ENCODE data around the gene SDHC. TPM values are rescaled to one million over a fixed set of nuclear protein-coding genes. Genes with fewer than 3 reads are reported as not detected.
"Not testable (repeated sequence)": the region's sequence is repeated elsewhere in the genome, so short reads cannot be mapped to it uniquely, and the experiment has no call there.

The SDHC gene
- polyA plus RNA-seq, 1 of the 3 experiments (the other 2 are of a cell fraction) = 195 TPM

GRCh38 chr1:161389691-161390558, 75.7 kb downstream of the SDHC start (continued):
- TF ChIP-seq PBX3 (IDR thresholded peaks at IDR 0.05) (no peak), SMC3 (IDR thresholded peaks at IDR 0.05; ENCODE audit: low read depth, low read length) (no peak), GATA2 (CRISPR knock-in tag; IDR thresholded peaks at IDR 0.05) (no peak), FOXM1 (IDR thresholded peaks at IDR 0.05; ENCODE audit: low read depth) (no peak), MAX (IDR thresholded peaks at IDR 0.05; ENCODE audit: low read depth) (peak; percentile 93), GABPA (IDR thresholded peaks at IDR 0.05; ENCODE audit: low read depth) (peak; percentile 70), MXI1 (IDR thresholded peaks at IDR 0.05; ENCODE audit: low read depth, low read length) (peak; percentile 80), YY1 (IDR thresholded peaks at IDR 0.05; ENCODE audit: low read depth) (no peak), CHD2 (IDR thresholded peaks at IDR 0.05; ENCODE audit: low read length, partially characterized antibody) (peak; percentile 35), CTCF (IDR thresholded peaks at IDR 0.05) (no peak), ZBTB33 (IDR thresholded peaks at IDR 0.05; ENCODE audit: borderline replicate concordance, low read depth) (no peak)

- peaks cover 0 to 5% of the 10 kb centered on the region in 2 experiments; a peak in 2 of 4 replicates for H3K4me1 ChIP-seq (ENCODE audit: control insufficient read depth in 1 of 2, insufficient read depth in 2 of 2, low read depth in 1 of 2, low read length in 1 of 2)
- no peaks in the 10 kb centered on the region for H3K36me3 ChIP-seq (replicated peaks in 1 of 2; ENCODE audit: control insufficient read depth in 1 of 2, insufficient read depth in 2 of 2, low read length in 1 of 2)
- no peaks in the 10 kb centered on the region for H4K20me1 ChIP-seq (ENCODE audit: insufficient read depth)
- ChIA-PET CTCF (interaction anchor here (1.0 to 2.2 kb wide), 3 partner anchors 9 to 164 kb away, joined by 4 to 10 read pairs (median 5); partner anchors contain the start of gene TOMM40L), POLR2A (interaction anchor here (1.4 kb wide), 1 partner anchor 85 kb away, joined by 4 read pairs; no protein-coding TSS in a partner anchor)
- H2AFZ ChIP-seq (ENCODE audit: low read depth) = peak overlapping the region; percentile 93
- peak overlapping the region; percentile 66 to 77; a peak in 3 of 4 replicates for H3K27ac ChIP-seq (ENCODE audit: low read depth in 2 of 2, low read length in 1 of 2)
- H3K9ac ChIP-seq = peak overlapping the region; percentile 89
- H3K27me3 ChIP-seq (ENCODE audit: insufficient read depth) = no peaks in the 10 kb centered on the region
- H3K4me3 ChIP-seq (ENCODE audit: low read depth in 2 of 2, low read length in 1 of 2) = peak overlapping the region; percentile 66 to 79
- H3K79me2 ChIP-seq (ENCODE audit: insufficient read depth) = no peaks in the 10 kb centered on the region
- H3F3A ChIP-seq (replicated peaks; ENCODE audit: insufficient read depth) = no peaks in the 10 kb centered on the region
- H3K4me2 ChIP-seq = peak overlapping the region; percentile 89
- H3K9me2 ChIP-seq = no peaks in the 10 kb centered on the region
- DNase-seq = no peak
- WGBS (ENCODE audit: low lambda C conversion rate) = 4% methylated on average over 11 of the region's 13 CpGs
- TF ChIP-seq ELF1 (IDR thresholded peaks at IDR 0.05) (no peak), MXI1 (IDR thresholded peaks at IDR 0.05; ENCODE audit: low read depth, low read length) (peak; percentile 2; the same call in 1 of the 2 replicates)
- H3K9me3 ChIP-seq = no peaks in the 10 kb centered on the region
These were observed 76.3 kb downstream of the SDHC start for GRCh38 chr1:161390559-161390858.

GRCh38 chr1:161391136-161391535, 77.0 kb downstream of the SDHC start:
- H3F3A ChIP-seq (replicated peaks; ENCODE audit: insufficient read depth); H3K79me2 ChIP-seq (ENCODE audit: insufficient read depth); POLR2A ChIA-PET; H3K27ac ChIP-seq (ENCODE audit: low read depth in 2 of 2, low read length in 1 of 2); H2AFZ ChIP-seq (ENCODE audit: low read depth); DNase-seq; H3K9me2 ChIP-seq; H3K27me3 ChIP-seq (ENCODE audit: insufficient read depth); H3K9me3 ChIP-seq; H4K20me1 ChIP-seq (ENCODE audit: insufficient read depth); H3K4me1 ChIP-seq (ENCODE audit: control insufficient read depth in 1 of 2, insufficient read depth in 2 of 2, low read depth in 1 of 2, low read length in 1 of 2); H3K36me3 ChIP-seq (replicated peaks in 1 of 2; ENCODE audit: control insufficient read depth in 1 of 2, insufficient read depth in 2 of 2, low read length in 1 of 2): not testable (repeated sequence)
- peak overlapping the region; percentile 89; the same call in 1 of the 2 replicates for H3K9ac ChIP-seq
- CTCF ChIA-PET = interaction anchor here (1.0 to 2.2 kb wide), 2 partner anchors 9 kb away, joined by 4 to 5 read pairs; no protein-coding TSS in a partner anchor
- H3K4me2 ChIP-seq = peak overlapping the region; percentile 89
- WGBS (ENCODE audit: low lambda C conversion rate) = 93% methylated on average over 6 of the region's 7 CpGs
- H3K4me3 ChIP-seq (ENCODE audit: low read depth in 2 of 2, low read length in 1 of 2) = peak overlapping the region; percentile 66 to 79; a peak in 3 of 4 replicates

Data from SK-N-SH (cell line).